ENCODE results near the gene SPAG16. TPM values are rescaled to one million over a fixed set of nuclear protein-coding genes. Genes with fewer than 3 reads are reported as not detected.

Gene SPAG16
- total RNA-seq, 1 experiment from 2014 or later, result 17.2 TPM

DNA sequence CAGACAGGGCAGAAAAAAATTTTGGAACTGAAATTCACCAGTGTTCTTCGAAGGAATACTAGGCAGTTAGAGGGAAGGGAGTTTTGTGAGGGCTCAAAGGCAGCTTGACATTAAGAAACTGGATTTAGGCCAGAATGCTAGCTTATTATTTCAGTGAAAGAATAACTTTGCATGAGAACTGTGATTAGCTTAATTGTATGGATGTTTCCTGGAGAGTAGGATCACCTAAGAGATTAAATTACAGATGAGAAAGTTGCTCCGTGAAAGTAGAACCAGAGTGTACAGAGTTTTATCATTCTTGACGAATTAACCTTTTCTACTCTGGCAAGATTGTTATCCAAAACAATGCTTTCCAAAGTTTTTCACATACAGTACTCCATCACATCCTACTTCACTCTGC lies 6.2 kb downstream of the SPAG16 start:
- TF ChIP-seq EZH2 (IDR thresholded peaks at IDR 0.05; ENCODE audit: low read length, unreplicated experiment) (no peak), EZH2phosphoT487 (IDR thresholded peaks at IDR 0.05; ENCODE audit: borderline replicate concordance, low read length) (no peak)
- TF ChIP-seq, protein P1, sequence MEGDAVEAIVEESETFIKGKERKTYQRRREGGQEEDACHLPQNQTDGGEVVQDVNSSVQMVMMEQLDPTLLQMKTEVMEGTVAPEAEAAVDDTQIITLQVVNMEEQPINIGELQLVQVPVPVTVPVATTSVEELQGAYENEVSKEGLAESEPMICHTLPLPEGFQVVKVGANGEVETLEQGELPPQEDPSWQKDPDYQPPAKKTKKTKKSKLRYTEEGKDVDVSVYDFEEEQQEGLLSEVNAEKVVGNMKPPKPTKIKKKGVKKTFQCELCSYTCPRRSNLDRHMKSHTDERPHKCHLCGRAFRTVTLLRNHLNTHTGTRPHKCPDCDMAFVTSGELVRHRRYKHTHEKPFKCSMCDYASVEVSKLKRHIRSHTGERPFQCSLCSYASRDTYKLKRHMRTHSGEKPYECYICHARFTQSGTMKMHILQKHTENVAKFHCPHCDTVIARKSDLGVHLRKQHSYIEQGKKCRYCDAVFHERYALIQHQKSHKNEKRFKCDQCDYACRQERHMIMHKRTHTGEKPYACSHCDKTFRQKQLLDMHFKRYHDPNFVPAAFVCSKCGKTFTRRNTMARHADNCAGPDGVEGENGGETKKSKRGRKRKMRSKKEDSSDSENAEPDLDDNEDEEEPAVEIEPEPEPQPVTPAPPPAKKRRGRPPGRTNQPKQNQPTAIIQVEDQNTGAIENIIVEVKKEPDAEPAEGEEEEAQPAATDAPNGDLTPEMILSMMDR (conservative IDR thresholded peaks at IDR 0.05; ENCODE audit: low read depth, low read length), result no peak
- Histone ChIP-seq H3K4me1 (ENCODE audit: insufficient read depth, low read length) (peaks cover 21% of the 10 kb centered on the region), H3K79me2 (ENCODE audit: low read length) (peaks cover 18% of the 10 kb centered on the region; the same call in 1 of the 2 replicates), H3K4me2 (ENCODE audit: low read length) (no peak overlapping the region), H3K27ac (ENCODE audit: low read length) (no peak overlapping the region), H3K9me2 (replicated peaks; ENCODE audit: low read length) (no peaks in the 10 kb centered on the region), H4K20me1 (ENCODE audit: low read length) (no peaks in the 10 kb centered on the region; the same call in 1 of the 2 replicates), H2AFZ (ENCODE audit: low read length) (no peak overlapping the region), H3F3A (ENCODE audit: low read length, unreplicated experiment) (no peaks in the 10 kb centered on the region), H3K36me3 (ENCODE audit: low read depth, low read length) (no peaks in the 10 kb centered on the region), H3K9me3 (ENCODE audit: low read length) (no peaks in the 10 kb centered on the region), H3K4me3 (ENCODE audit: low read length) (no peak overlapping the region), H3K9ac (ENCODE audit: low read length) (no peak overlapping the region), H3K27me3 (ENCODE audit: low read length) (no peaks in the 10 kb centered on the region)
- intact Hi-C loops (cut with micrococcal nuclease), result no loop called here
- ChIA-PET CTCF (no interaction called here), POLR2A (ENCODE audit: unreplicated experiment) (no interaction called here)
- ATAC-seq, result no peak
- BruUV-seq (replicated peaks), result no TSS peak
- DNase-seq, result no peak

DNA sequence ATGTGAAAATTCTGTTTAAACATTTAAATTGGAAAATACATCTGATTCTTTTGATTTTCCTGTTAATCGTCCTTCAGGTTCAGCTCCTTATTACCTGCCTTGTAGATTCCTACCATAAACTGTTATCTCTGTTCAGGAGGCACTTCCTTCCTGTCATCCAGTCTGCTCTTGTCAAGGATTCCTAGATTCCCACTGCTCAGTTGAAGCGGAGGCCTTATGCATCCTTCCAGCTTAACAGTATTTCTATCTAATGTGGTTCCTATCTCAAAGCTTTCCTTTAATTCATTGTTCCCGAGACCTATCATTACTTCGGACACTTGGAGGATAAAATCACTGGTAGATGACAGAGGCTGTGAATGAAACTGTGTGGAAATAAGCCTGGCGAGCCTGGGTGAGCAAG lies 12.0 kb downstream of the SPAG16 start:
- intact Hi-C loops (cut with micrococcal nuclease), result no loop called here
- H3K4me1 ChIP-seq (ENCODE audit: insufficient read depth, low read length), result no peaks in the 10 kb centered on the region
- no peak overlapping the region for H3K27ac ChIP-seq (ENCODE audit: low read length)
- no peak overlapping the region for H3K9ac ChIP-seq (ENCODE audit: low read length)
- no TSS peak for BruUV-seq (replicated peaks)
- H2AFZ ChIP-seq (ENCODE audit: low read length), result no peak overlapping the region
- H3K79me2 ChIP-seq (ENCODE audit: low read length), result no peaks in the 10 kb centered on the region
- H4K20me1 ChIP-seq (ENCODE audit: low read length), result no peaks in the 10 kb centered on the region; the same call in 1 of the 2 replicates
- no peaks in the 10 kb centered on the region for H3F3A ChIP-seq (ENCODE audit: low read length, unreplicated experiment)
- H3K4me2 ChIP-seq (ENCODE audit: low read length), result no peak overlapping the region
- TF ChIP-seq, protein P1 (conservative IDR thresholded peaks at IDR 0.05; ENCODE audit: low read depth, low read length), result no peak
- TF ChIP-seq EZH2 (IDR thresholded peaks at IDR 0.05; ENCODE audit: low read length, unreplicated experiment) (no peak), EZH2phosphoT487 (IDR thresholded peaks at IDR 0.05; ENCODE audit: borderline replicate concordance, low read length) (no peak)
- no peak overlapping the region for H3K4me3 ChIP-seq (ENCODE audit: low read length)
- ChIA-PET CTCF (no interaction called here), POLR2A (ENCODE audit: unreplicated experiment) (no interaction called here)
- DNase-seq (no peak), ATAC-seq (no peak)
- H3K9me3 ChIP-seq (ENCODE audit: low read length), result no peaks in the 10 kb centered on the region
- no peaks in the 10 kb centered on the region for H3K27me3 ChIP-seq (ENCODE audit: low read length)
- H3K36me3 ChIP-seq (ENCODE audit: low read depth, low read length), result peaks cover 4% of the 10 kb centered on the region; the same call in 1 of the 2 replicates
- no peaks in the 10 kb centered on the region for H3K9me2 ChIP-seq (replicated peaks; ENCODE audit: low read length)

DNA sequence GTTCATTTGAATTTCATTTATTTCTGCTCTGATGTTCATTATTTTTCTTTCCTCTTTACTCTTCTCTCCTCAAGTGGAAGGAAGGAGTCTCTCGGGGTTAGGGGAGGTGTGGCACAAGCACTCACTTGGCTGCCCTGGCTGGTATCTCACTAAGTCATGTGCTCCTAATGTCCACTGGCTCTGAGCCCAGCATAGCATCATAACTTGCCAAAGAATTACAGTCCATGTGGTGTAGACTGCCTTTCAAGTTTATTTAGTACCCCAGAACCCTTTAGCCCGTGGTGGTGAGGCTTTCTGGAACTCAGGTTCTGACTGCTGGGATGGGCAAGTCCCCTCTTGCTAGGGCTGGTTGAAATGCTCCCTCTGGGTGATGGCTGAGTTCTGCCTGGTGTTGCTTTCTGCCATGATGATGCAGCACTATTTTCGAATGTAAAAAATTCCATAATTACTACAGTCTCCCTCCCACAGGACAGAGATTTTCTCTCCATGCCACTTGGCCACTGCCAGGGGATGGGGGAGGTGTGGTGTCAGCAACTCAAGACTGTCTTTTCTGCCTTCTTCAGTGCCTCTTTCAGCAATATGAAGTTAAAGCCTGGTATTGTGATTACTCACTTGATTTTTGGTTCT lies 22.2 kb downstream of the SPAG16 start:
- no peak overlapping the region for H3K4me2 ChIP-seq (ENCODE audit: low read length)
- ChIA-PET POLR2A (ENCODE audit: unreplicated experiment) (no interaction called here), CTCF (no interaction called here)
- no peaks in the 10 kb centered on the region for H3K79me2 ChIP-seq (ENCODE audit: low read length)
- peaks cover 26% of the 10 kb centered on the region for H3K36me3 ChIP-seq (ENCODE audit: low read depth, low read length)
- TF ChIP-seq EZH2phosphoT487 (IDR thresholded peaks at IDR 0.05; ENCODE audit: borderline replicate concordance, low read length) (no peak), EZH2 (IDR thresholded peaks at IDR 0.05; ENCODE audit: low read length, unreplicated experiment) (no peak)
- TF ChIP-seq, protein P1 (conservative IDR thresholded peaks at IDR 0.05; ENCODE audit: low read depth, low read length), result no peak
- H3K27me3 ChIP-seq (ENCODE audit: low read length), result no peaks in the 10 kb centered on the region
- no TSS peak for BruUV-seq (replicated peaks)
- no peaks in the 10 kb centered on the region for H3K9me2 ChIP-seq (replicated peaks; ENCODE audit: low read length)
- no peaks in the 10 kb centered on the region for H3F3A ChIP-seq (ENCODE audit: low read length, unreplicated experiment)
- H3K4me3 ChIP-seq (ENCODE audit: low read length), result no peak overlapping the region
- H3K4me1 ChIP-seq (ENCODE audit: insufficient read depth, low read length), result no peaks in the 10 kb centered on the region
- H4K20me1 ChIP-seq (ENCODE audit: low read length), result no peaks in the 10 kb centered on the region
- H2AFZ ChIP-seq (ENCODE audit: low read length), result no peak overlapping the region
- no peak overlapping the region for H3K9ac ChIP-seq (ENCODE audit: low read length)
- H3K9me3 ChIP-seq (ENCODE audit: low read length), result peaks cover 20% of the 10 kb centered on the region
- H3K27ac ChIP-seq (ENCODE audit: low read length), result no peak overlapping the region
- DNase-seq, result no peak
- no peak for ATAC-seq
- intact Hi-C loops (cut with micrococcal nuclease), result no loop called here
